Measurements from ENCODE around the gene DNHD1. TPM values are rescaled to one million over a fixed set of nuclear protein-coding genes. Genes with fewer than 3 reads are reported as not detected.

The DNHD1 gene
- total RNA-seq, 6 experiments from 2014 or later = 1.9 to 10.3 (median 6.1) TPM

- peaks cover 0 to 42% (median 12%) of the 10 kb centered on the region in 4 donors for H3K4me1 ChIP-seq
- peak in 1 of 3 donors; percentile 40 for DNase-seq
Observed at GRCh38 chr11:6608726-6609501, 111.8 kb downstream of the DNHD1 start.

DNA sequence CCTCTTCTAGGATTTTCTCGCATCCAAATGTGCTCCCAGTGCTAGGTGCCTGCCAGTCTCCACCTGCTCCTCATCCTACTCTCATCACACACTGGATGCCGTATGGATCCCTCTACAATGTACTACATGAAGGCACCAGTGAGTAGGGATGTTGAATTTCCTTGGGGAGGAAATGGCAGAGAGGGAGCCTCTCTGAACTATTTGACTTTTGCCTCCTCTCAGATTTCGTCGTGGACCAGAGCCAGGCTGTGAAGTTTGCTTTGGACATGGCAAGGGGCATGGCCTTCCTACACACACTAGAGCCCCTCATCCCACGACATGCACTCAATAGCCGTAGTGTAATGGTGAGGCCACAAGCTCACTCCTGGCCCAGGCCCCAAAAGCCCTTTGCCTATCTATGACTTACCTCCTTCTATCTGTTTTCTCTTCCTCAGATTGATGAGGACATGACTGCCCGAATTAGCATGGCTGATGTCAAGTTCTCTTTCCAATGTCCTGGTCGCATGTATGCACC, 112.5 kb downstream of the DNHD1 start:
- H3K27ac ChIP-seq = no peak overlapping the region
- H3K36me3 ChIP-seq = peaks cover 8 to 37% (median 19%) of the 10 kb centered on the region in 4 donors
- TF ChIP-seq POLR2A (IDR thresholded peaks at IDR 0.05) (no peak), CTCF (IDR thresholded peaks at IDR 0.05) (no peak)
- H3K4me3 ChIP-seq = no peak overlapping the region
- no peaks in the 10 kb centered on the region for H3K9me3 ChIP-seq
- peaks cover 0 to 40% (median 12%) of the 10 kb centered on the region in 4 donors for H3K4me1 ChIP-seq
- H3K27me3 ChIP-seq = no peaks in the 10 kb centered on the region
- 64% methylated on average over 7 of the region's 8 CpGs for WGBS (ENCODE audit: insufficient coverage, low coverage, low lambda C conversion rate, missing lambda C conversion rate)
- ATAC-seq = no peak
- intact Hi-C loops (cut with DNase I) = no loop called here
- peak in 1 of 3 donors; percentile 41 for DNase-seq

More at GRCh38 chr11:6608726-6609501, 111.8 kb downstream of the DNHD1 start:
- Histone ChIP-seq H3K4me3 (no peak overlapping the region), H3K27ac (no peak overlapping the region), H3K27me3 (no peaks in the 10 kb centered on the region), H3K9me3 (no peaks in the 10 kb centered on the region), H3K36me3 (peaks cover 8 to 37% (median 19%) of the 10 kb centered on the region in 4 donors)
- 88% methylated on average over 13 of the region's 14 CpGs for WGBS (ENCODE audit: insufficient coverage, low coverage, low lambda C conversion rate, missing lambda C conversion rate)
- intact Hi-C loops (cut with DNase I) = no loop called here
- no peak for ATAC-seq
- TF ChIP-seq CTCF (IDR thresholded peaks at IDR 0.05) (no peak), POLR2A (IDR thresholded peaks at IDR 0.05) (no peak)

GRCh38 chr11:6610591-6610990, 113.5 kb downstream of the DNHD1 start:
- H3K4me3 ChIP-seq = no peak overlapping the region
- no peaks in the 10 kb centered on the region for H3K27me3 ChIP-seq
- no peak for ATAC-seq
- no peaks in the 10 kb centered on the region for H3K9me3 ChIP-seq
- 100% methylated on average over 1 of the region's 6 CpGs for WGBS (ENCODE audit: insufficient coverage, low coverage, low lambda C conversion rate, missing lambda C conversion rate)
- peak overlapping the region in 1 of 3 donors; percentile 86 for H3K27ac ChIP-seq
- no peak for TF ChIP-seq POLR2A (IDR thresholded peaks at IDR 0.05)
- TF ChIP-seq CTCF (IDR thresholded peaks at IDR 0.05) = no peak
- H3K4me1 ChIP-seq = peaks cover 0 to 29% (median 7%) of the 10 kb centered on the region in 4 donors
- intact Hi-C loops (cut with DNase I) = no loop called here
- peak in 2 of 3 donors; percentile 46 to 51 for DNase-seq
- peaks cover 8 to 45% (median 22%) of the 10 kb centered on the region in 4 donors for H3K36me3 ChIP-seq

GRCh38 chr11:6611092-6611962, 114.2 kb downstream of the DNHD1 start:
- peak overlapping the region; percentile 62 to 76 (median 68) for H3K4me3 ChIP-seq
- DNase-seq (peak; percentile 61 to 74 (median 69)), ATAC-seq (peak in 2 of 4 donors; percentile 0 to 1)
- intact Hi-C loops (cut with DNase I) = no loop called here
- H3K4me1 ChIP-seq = peaks cover 0 to 23% (median 5%) of the 10 kb centered on the region in 4 donors
- TF ChIP-seq POLR2A (IDR thresholded peaks at IDR 0.05) = no peak
- TF ChIP-seq CTCF (IDR thresholded peaks at IDR 0.05) = no peak
- H3K36me3 ChIP-seq = peaks cover 8 to 53% (median 22%) of the 10 kb centered on the region in 4 donors
- 25% methylated on average over 9 of the region's 39 CpGs for WGBS (ENCODE audit: insufficient coverage, low coverage, low lambda C conversion rate, missing lambda C conversion rate)
- no peaks in the 10 kb centered on the region for H3K9me3 ChIP-seq
- no peaks in the 10 kb centered on the region for H3K27me3 ChIP-seq
- peak overlapping the region; percentile 86 to 95 (median 94) for H3K27ac ChIP-seq
